GM23338 (cell line): ENCODE measurements around the gene KARS1. TPM values are rescaled to one million over a fixed set of nuclear protein-coding genes. Genes with fewer than 3 reads are reported as not detected.
"Not testable (repeated sequence)": the region's sequence is repeated elsewhere in the genome, so short reads cannot be mapped to it uniquely, and the experiment has no call there.

Experiments used
- ATAC-seq: fragments of 200-7000 bp; cut with Tn5 transposase; 3 replicates; pipeline ENCODE4 v1.9.1; 2020
- DNase-seq: peaks from one replicate; pipeline ENCODE4 v3.0.0-alpha.2; 2015; ENCODE audit warnings: low spot score
- H2AFZ ChIP-seq: fragments of 200-600 bp; sonication (generic); 2 replicates; pipeline ENCODE4 v1.8.0; 2016; ENCODE audit warnings: antibody characterized with exemption, mild to moderate bottlenecking, moderate library complexity
- H3F3A ChIP-seq: fragments of 200-600 bp; sonication (generic); replicated peaks from 2 replicates; pipeline ENCODE4 v1.8.0; 2017; ENCODE audit warnings: antibody characterized with exemption, mixed run types, low read depth
- H3K27ac ChIP-seq: fragments of 200-600 bp; sonication (generic); 2 replicates; pipeline ENCODE4 v1.6.1; 2016; ENCODE audit warnings: low read depth
- H3K27me3 ChIP-seq: fragments of 200-600 bp; sonication (generic); 2 replicates; pipeline ENCODE4 v1.8.0; 2016; ENCODE audit warnings: mild to moderate bottlenecking, mixed run types, moderate library complexity; ENCODE audit not compliant: insufficient read depth
- H3K36me3 ChIP-seq: fragments of 200-600 bp; sonication (generic); 2 replicates; pipeline ENCODE4 v1.8.0; 2016; ENCODE audit warnings: mild to moderate bottlenecking; ENCODE audit not compliant: insufficient read depth
- H3K4me1 ChIP-seq: fragments of 200-600 bp; sonication (generic); 2 replicates; pipeline ENCODE4 v1.8.0; 2016; ENCODE audit warnings: mild to moderate bottlenecking, moderate library complexity; ENCODE audit not compliant: insufficient read depth
- H3K4me2 ChIP-seq: fragments of 200-600 bp; sonication (generic); 2 replicates; pipeline ENCODE4 v1.7.1; 2017; ENCODE audit warnings: mixed run types
- H3K4me3 ChIP-seq: fragments of 200-600 bp; sonication (generic); 2 replicates; pipeline ENCODE4 v1.6.1; 2016; ENCODE audit warnings: mixed run types
- H3K79me2 ChIP-seq: fragments of 200-600 bp; sonication (generic); replicated peaks from 2 replicates; pipeline ENCODE4 v1.8.0; 2017; ENCODE audit warnings: mild to moderate bottlenecking; ENCODE audit not compliant: insufficient read depth
- H3K9me2 ChIP-seq: fragments of 200-600 bp; sonication (generic); 2 replicates; pipeline ENCODE4 v1.8.0; 2017; ENCODE audit not compliant: insufficient read depth
- H4K20me1 ChIP-seq: fragments of 200-600 bp; sonication (generic); replicated peaks from 2 replicates; pipeline ENCODE4 v1.8.0; 2017; ENCODE audit warnings: mild to moderate bottlenecking; ENCODE audit not compliant: insufficient read depth
- H3K27ac Mint-ChIP-seq: 2 replicates; pipeline ENCODE4 v1.8.0; 2020; ENCODE audit warnings: inconsistent platforms, mild to moderate bottlenecking, moderate library complexity, mixed read lengths
- H3K27me3 Mint-ChIP-seq: 3 replicates; pipeline ENCODE4 v1.8.0; 2022; ENCODE audit warnings: low read depth, mild to moderate bottlenecking, moderate library complexity, mixed read lengths, inconsistent platforms; ENCODE audit not compliant: insufficient read depth, poor library complexity
- H3K36me3 Mint-ChIP-seq: 3 replicates; pipeline ENCODE4 v1.8.0; 2021; ENCODE audit warnings: low read depth, mild to moderate bottlenecking, inconsistent platforms, moderate library complexity, mixed read lengths
- H3K4me1 Mint-ChIP-seq: 3 replicates; pipeline ENCODE4 v1.8.0; 2020; ENCODE audit warnings: mild to moderate bottlenecking, inconsistent platforms, mixed read lengths
- H3K4me3 Mint-ChIP-seq: 3 replicates; pipeline ENCODE4 v1.8.0; 2021; ENCODE audit warnings: moderate library complexity, mild to moderate bottlenecking, inconsistent platforms, mixed read lengths
- H3K9me3 Mint-ChIP-seq: 3 replicates; pipeline ENCODE4 v1.8.0; 2020; ENCODE audit warnings: moderate library complexity, mild to moderate bottlenecking, inconsistent platforms, mixed read lengths
- CREB1 ChIP-seq: fragments of 250-450 bp; sonication (Bioruptor Pico); IDR thresholded peaks from 2 replicates; pipeline ENCODE4 v1.5.0; 2020; ENCODE audit warnings: low read depth, mild to moderate bottlenecking, moderate library complexity
- EZH2phosphoT487 ChIP-seq: fragments of 200-600 bp; sonication (generic); IDR thresholded peaks from one replicate; pipeline ENCODE4 v1.8.1; 2018; ENCODE audit warnings: antibody characterized with exemption; ENCODE audit not compliant: unreplicated experiment
- NANOG ChIP-seq: IDR thresholded peaks from 2 replicates; pipeline ENCODE4 v1.6.1; 2016; ENCODE audit warnings: antibody characterized with exemption, borderline replicate concordance
- POLR2AphosphoS5 ChIP-seq: IDR thresholded peaks from 2 replicates; pipeline ENCODE4 v1.6.1; 2016; ENCODE audit warnings: antibody characterized with exemption, low read depth
- STAT1 ChIP-seq: IDR thresholded peaks from one replicate; pipeline ENCODE4 v1.6.1; 2016; ENCODE audit warnings: antibody characterized with exemption; ENCODE audit not compliant: unreplicated experiment
- polyA plus RNA-seq: library from polyadenylated mRNA; unstranded; fragments of >200 nt; fragmentation: Nextera tagmentation; extraction: Ambion mirVana; gene quantifications from 2 replicates; pipeline ENCODE4 v1.2.1, GENCODE V29; 2016
- total RNA-seq: library from RNA; depleted of rRNA; stranded (reverse); fragments of >200 nt; shearing (Covaris generic); gene quantifications from 2 replicates; pipeline ENCODE4 v1.2.3, GENCODE V29; 2014
- TF ChIP-seq, protein P1 (sequence below): IDR thresholded peaks from 2 replicates; pipeline ENCODE4 v1.6.1; 2016; ENCODE audit warnings: antibody characterized with exemption
- TF ChIP-seq, protein P2 (sequence below), 2 experiments: fragments of 200-600 bp in 1 of 2; sonication (generic) in 1 of 2; conservative IDR thresholded peaks; 2 replicates each; pipeline versions ENCODE4 v1.5.1 to v1.6.1; 2016 to 2017; ENCODE audit warnings: antibody characterized with exemption in 2 of 2, low read depth in 2 of 2, mild to moderate bottlenecking in 2 of 2, moderate library complexity in 1 of 2
- TF ChIP-seq, protein P3 (sequence below): IDR thresholded peaks from one replicate; pipeline ENCODE4 v1.6.1; 2018; ENCODE audit warnings: antibody characterized with exemption; ENCODE audit not compliant: unreplicated experiment

The KARS1 gene
- total and polyA plus RNA-seq, 2 experiments from 2014 or later, result 220 to 229 TPM

DNA sequence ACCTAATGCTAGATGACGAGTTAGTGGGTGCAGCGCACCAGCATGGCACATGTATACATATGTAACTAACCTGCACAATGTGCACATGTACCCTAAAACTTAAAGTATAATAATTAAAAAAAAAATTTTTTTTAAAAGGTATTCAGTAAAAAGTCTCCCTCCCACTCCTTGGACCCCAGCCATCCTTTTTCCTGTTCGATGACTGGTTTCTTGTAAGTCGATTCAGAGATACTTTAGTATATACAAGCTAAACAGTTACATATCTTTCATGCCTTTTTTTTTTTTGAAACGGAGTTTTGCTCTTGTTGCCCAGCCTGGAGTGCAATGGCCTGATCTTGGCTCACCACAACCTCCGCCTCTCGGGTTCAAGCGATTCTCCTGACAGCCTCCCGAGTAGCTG, 55.5 kb downstream of the KARS1 start:
- not testable (repeated sequence) for H3K27ac ChIP-seq, H3K36me3 ChIP-seq, H3K9me2 ChIP-seq, DNase-seq, H3K79me2 ChIP-seq, H3K4me3 Mint-ChIP-seq, H2AFZ ChIP-seq, H4K20me1 ChIP-seq, H3K27me3 ChIP-seq, H3K36me3 Mint-ChIP-seq, H3F3A ChIP-seq, H3K4me2 ChIP-seq, H3K4me3 ChIP-seq, ATAC-seq, H3K9me3 Mint-ChIP-seq, H3K27me3 Mint-ChIP-seq, H3K27ac Mint-ChIP-seq
- H3K4me1 Mint-ChIP-seq, result peaks cover 52% of the 10 kb centered on the region
- peaks cover 33% of the 10 kb centered on the region for H3K4me1 ChIP-seq

DNA sequence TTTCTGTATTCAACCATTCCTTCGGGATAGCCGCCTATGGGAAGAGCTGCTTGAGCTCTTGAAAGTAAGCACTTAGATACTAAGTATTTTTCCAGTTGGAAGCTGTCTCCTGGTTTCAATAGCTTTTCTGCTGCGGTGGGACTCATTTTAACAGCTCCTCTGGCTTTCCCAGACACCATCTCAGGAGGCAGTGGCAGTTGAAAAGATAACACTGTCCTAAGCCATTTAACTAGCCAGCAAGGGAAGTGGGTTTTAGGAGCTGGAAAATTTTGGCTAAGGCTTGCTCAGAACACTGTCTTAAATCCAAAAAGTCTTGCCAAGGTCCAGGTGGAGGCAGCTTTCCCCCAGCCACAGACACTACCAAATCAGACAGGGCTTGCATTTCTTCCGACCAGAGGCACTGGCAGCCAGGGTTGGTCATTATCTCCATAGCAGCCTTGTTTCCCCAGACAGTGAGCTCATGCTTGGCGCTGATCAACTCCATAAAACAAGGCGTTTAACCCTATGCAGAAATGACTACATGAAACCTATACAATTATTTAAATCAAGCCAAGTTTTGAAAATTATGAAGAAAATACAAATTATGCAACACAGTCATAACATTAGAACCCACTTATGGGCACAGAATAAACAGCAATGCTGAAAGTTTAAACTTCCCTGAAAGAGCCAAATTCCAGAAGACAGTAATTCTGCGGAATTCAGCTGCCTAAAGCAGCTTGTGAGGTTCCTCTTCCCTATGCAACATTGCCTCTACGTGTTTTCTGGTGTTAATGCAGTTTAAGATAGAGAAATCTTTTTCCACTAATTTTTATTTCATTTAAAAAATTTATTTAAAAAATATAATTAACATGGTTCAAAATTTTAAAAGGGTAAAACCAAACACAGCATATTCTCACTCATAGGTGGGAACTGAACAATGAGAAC, 56.3 kb downstream of the KARS1 start:
- Histone ChIP-seq H3K4me3 (no peak overlapping the region), H3K27me3 (no peaks in the 10 kb centered on the region), H4K20me1 (no peaks in the 10 kb centered on the region), H3K27ac (peak overlapping the region; percentile 71), H3K4me2 (0 out of 2 replicates have a peak overlapping the region, but pooled peaks have one; percentile 17), H3K4me1 (peaks cover 33% of the 10 kb centered on the region), H3K79me2 (no peaks in the 10 kb centered on the region), H3K9me2 (no peaks in the 10 kb centered on the region), H3K36me3 (no peaks in the 10 kb centered on the region), H3F3A (no peaks in the 10 kb centered on the region), H2AFZ (no peak overlapping the region)
- Mint-ChIP-seq H3K4me1 (peaks cover 52% of the 10 kb centered on the region), H3K36me3 (peaks cover 6% of the 10 kb centered on the region; the same call in 1 of the 3 replicates), H3K9me3 (no peaks in the 10 kb centered on the region), H3K4me3 (no peak overlapping the region), H3K27ac (peak overlapping the region; percentile 92), H3K27me3 (peaks cover 7% of the 10 kb centered on the region)
- ATAC-seq (no peak), DNase-seq (peak; percentile 45)
- TF ChIP-seq CREB1 (CRISPR knock-in tag) (no peak), NANOG (no peak)
- TF ChIP-seq, protein P1, sequence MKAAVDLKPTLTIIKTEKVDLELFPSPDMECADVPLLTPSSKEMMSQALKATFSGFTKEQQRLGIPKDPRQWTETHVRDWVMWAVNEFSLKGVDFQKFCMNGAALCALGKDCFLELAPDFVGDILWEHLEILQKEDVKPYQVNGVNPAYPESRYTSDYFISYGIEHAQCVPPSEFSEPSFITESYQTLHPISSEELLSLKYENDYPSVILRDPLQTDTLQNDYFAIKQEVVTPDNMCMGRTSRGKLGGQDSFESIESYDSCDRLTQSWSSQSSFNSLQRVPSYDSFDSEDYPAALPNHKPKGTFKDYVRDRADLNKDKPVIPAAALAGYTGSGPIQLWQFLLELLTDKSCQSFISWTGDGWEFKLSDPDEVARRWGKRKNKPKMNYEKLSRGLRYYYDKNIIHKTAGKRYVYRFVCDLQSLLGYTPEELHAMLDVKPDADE, result no peak
- TF ChIP-seq, protein P2, sequence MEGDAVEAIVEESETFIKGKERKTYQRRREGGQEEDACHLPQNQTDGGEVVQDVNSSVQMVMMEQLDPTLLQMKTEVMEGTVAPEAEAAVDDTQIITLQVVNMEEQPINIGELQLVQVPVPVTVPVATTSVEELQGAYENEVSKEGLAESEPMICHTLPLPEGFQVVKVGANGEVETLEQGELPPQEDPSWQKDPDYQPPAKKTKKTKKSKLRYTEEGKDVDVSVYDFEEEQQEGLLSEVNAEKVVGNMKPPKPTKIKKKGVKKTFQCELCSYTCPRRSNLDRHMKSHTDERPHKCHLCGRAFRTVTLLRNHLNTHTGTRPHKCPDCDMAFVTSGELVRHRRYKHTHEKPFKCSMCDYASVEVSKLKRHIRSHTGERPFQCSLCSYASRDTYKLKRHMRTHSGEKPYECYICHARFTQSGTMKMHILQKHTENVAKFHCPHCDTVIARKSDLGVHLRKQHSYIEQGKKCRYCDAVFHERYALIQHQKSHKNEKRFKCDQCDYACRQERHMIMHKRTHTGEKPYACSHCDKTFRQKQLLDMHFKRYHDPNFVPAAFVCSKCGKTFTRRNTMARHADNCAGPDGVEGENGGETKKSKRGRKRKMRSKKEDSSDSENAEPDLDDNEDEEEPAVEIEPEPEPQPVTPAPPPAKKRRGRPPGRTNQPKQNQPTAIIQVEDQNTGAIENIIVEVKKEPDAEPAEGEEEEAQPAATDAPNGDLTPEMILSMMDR (conservative IDR thresholded peaks at IDR 0.05; ENCODE audit: low read depth in 2 of 2), result peak in 1 of 2 experiments; percentile 33; a peak in 2 of 4 replicates

DNA sequence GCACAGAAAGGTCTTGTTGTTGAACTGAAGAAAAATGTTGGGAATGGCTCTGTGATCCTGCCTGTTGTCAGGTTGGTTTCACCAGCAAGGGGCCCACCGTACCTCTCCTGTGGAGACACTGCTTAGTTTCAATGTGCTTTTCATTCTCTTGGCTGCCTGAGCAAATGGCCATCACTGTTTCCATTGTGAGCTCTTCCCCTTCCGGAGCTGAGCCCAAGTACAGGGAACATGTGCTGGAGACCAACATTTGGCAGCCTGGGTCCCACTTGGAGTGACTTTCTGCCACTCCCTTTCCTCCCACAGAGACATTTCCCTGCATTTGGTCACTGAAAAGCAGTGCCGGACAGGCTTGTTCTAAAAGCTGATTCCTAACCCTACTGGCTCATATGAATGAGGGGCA, 58.2 kb downstream of the KARS1 start:
- DNase-seq, result no peak
- Histone ChIP-seq H3K36me3 (no peaks in the 10 kb centered on the region), H3K4me1 (peaks cover 22% of the 10 kb centered on the region), H3K79me2 (no peaks in the 10 kb centered on the region), H3K27me3 (no peaks in the 10 kb centered on the region), H2AFZ (no peak overlapping the region), H3K4me3 (no peak overlapping the region), H3F3A (no peaks in the 10 kb centered on the region), H3K9me2 (no peaks in the 10 kb centered on the region), H3K4me2 (no peak overlapping the region), H4K20me1 (no peaks in the 10 kb centered on the region), H3K27ac (no peak overlapping the region; the same call in 1 of the 2 replicates)
- Mint-ChIP-seq H3K36me3 (peaks cover 2% of the 10 kb centered on the region; the same call in 1 of the 3 replicates), H3K4me1 (peaks cover 42% of the 10 kb centered on the region), H3K4me3 (no peak overlapping the region), H3K27ac (peak overlapping the region; percentile 38), H3K27me3 (peaks cover 8% of the 10 kb centered on the region), H3K9me3 (no peaks in the 10 kb centered on the region)
- ATAC-seq, result no peak; the same call in 2 of the 3 replicates
- no peak for TF ChIP-seq NANOG
- TF ChIP-seq EZH2phosphoT487, result no peak
- no peak for TF ChIP-seq POLR2AphosphoS5
- TF ChIP-seq, protein P1, result no peak
- no peak for TF ChIP-seq CREB1 (CRISPR knock-in tag)
- TF ChIP-seq, protein P3, sequence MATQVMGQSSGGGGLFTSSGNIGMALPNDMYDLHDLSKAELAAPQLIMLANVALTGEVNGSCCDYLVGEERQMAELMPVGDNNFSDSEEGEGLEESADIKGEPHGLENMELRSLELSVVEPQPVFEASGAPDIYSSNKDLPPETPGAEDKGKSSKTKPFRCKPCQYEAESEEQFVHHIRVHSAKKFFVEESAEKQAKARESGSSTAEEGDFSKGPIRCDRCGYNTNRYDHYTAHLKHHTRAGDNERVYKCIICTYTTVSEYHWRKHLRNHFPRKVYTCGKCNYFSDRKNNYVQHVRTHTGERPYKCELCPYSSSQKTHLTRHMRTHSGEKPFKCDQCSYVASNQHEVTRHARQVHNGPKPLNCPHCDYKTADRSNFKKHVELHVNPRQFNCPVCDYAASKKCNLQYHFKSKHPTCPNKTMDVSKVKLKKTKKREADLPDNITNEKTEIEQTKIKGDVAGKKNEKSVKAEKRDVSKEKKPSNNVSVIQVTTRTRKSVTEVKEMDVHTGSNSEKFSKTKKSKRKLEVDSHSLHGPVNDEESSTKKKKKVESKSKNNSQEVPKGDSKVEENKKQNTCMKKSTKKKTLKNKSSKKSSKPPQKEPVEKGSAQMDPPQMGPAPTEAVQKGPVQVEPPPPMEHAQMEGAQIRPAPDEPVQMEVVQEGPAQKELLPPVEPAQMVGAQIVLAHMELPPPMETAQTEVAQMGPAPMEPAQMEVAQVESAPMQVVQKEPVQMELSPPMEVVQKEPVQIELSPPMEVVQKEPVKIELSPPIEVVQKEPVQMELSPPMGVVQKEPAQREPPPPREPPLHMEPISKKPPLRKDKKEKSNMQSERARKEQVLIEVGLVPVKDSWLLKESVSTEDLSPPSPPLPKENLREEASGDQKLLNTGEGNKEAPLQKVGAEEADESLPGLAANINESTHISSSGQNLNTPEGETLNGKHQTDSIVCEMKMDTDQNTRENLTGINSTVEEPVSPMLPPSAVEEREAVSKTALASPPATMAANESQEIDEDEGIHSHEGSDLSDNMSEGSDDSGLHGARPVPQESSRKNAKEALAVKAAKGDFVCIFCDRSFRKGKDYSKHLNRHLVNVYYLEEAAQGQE, result no peak
- TF ChIP-seq STAT1, result no peak
